HepG2 (cell line): ENCODE data around the gene SPOP. TPM values are rescaled to one million over a fixed set of nuclear protein-coding genes. Genes with fewer than 3 reads are reported as not detected.

Source experiments
- ATAC-seq: fragments of 200-7000 bp; cut with Tn5 transposase; 3 replicates; pipeline ENCODE4 v1.9.1; 2020; ENCODE audit warnings: mild to moderate bottlenecking, moderate library complexity
- BruUV-seq: library from RNA; stranded (reverse); fragments of 400-500 nt; replicated peaks from 2 replicates; lab custom pipeline; 2021; lab: Mats Ljungman, UMichigan
- CTCF ChIA-PET: fragments of 300-600 bp; formaldehyde crosslinking; extraction: SDS; loops from one replicate; lab custom pipeline; 2021; ENCODE audit warnings: low total read pairs, inconsistent platforms, low intra/inter-chr PET ratio; lab: Yijun Ruan, JAX
- POLR2A ChIA-PET: fragments of 350-600 bp; sonication (Branson Sonifier 250); formaldehyde crosslinking; loops from one replicate; lab custom pipeline; 2020; ENCODE audit warnings: antibody characterized with exemption, inconsistent platforms; lab: Yijun Ruan, JAX
- DNase-seq: peaks from one replicate; pipeline ENCODE4 v3.0.0-alpha.2; 2015; ENCODE audit warnings: low spot score
- FAIRE-seq: peaks from 3 replicates; lab custom pipeline; 2011; peaks lifted over from hg19 to GRCh38; lab: Jason Lieb, UNC
- H2AFZ ChIP-seq: one replicate; pipeline ENCODE4 v1.6.1; 2011; ENCODE audit warnings: low read length, inconsistent platforms
- H3K27ac ChIP-seq: fragments of 300-600 bp; 3 replicates; pipeline ENCODE4 v1.8.0; 2011; ENCODE audit warnings: mixed run types, mild to moderate bottlenecking, mixed read lengths, low read length, inconsistent platforms; ENCODE audit not compliant: insufficient read depth; ENCODE audit errors: extremely low read length
- H3K27me3 ChIP-seq, 2 experiments: fragments of 200-600 bp in 1 of 2; 2 replicates in 1 of 2; 3 replicates in 1 of 2; pipeline versions ENCODE4 v1.6.0 to v1.8.0; 2011; ENCODE audit warnings: low read length in 2 of 2, mild to moderate bottlenecking in 2 of 2, moderate library complexity in 2 of 2, inconsistent platforms in 1 of 2; ENCODE audit not compliant: insufficient read depth in 2 of 2, control insufficient read depth in 1 of 2
- H3K36me3 ChIP-seq, 2 experiments: fragments of 200-600 bp in 1 of 2; replicated peaks in 1 of 2; 2 replicates in 1 of 2; 3 replicates in 1 of 2; pipeline versions ENCODE4 v1.5.1 to v1.8.0; 2011; ENCODE audit warnings: low read length in 2 of 2, inconsistent platforms in 1 of 2; ENCODE audit not compliant: insufficient read depth in 2 of 2, control insufficient read depth in 1 of 2
- H3K4me1 ChIP-seq: 2 replicates; pipeline ENCODE4 v1.5.1; 2012; ENCODE audit warnings: low read length, inconsistent platforms; ENCODE audit not compliant: insufficient read depth
- H3K4me2 ChIP-seq: 2 replicates; pipeline ENCODE4 v1.6.0; 2011; ENCODE audit warnings: low read depth, low read length, inconsistent platforms
- H3K4me3 ChIP-seq, 3 experiments: fragments of 200-600 bp in 1 of 3; sonication (generic), shearing (Covaris generic) in 1 of 3; replicated peaks in 1 of 3; 2 replicates each; pipeline ENCODE4 v1.5.1; 2011 to 2016; ENCODE audit warnings: low read length in 3 of 3, inconsistent platforms in 2 of 3, low read depth in 2 of 3, mild to moderate bottlenecking in 2 of 3, control low read depth in 1 of 3, mixed read lengths in 1 of 3; ENCODE audit not compliant: insufficient read depth in 1 of 3
- H3K79me2 ChIP-seq: one replicate; pipeline ENCODE4 v1.6.1; 2011; ENCODE audit warnings: low read length, inconsistent platforms; ENCODE audit not compliant: insufficient read depth
- H3K9ac ChIP-seq: 2 replicates; pipeline ENCODE4 v1.6.0; 2011; ENCODE audit warnings: mild to moderate bottlenecking, low read depth, low read length, inconsistent platforms; ENCODE audit not compliant: insufficient read depth
- H3K9me3 ChIP-seq: 2 replicates; pipeline ENCODE4 v1.5.1; 2012; ENCODE audit warnings: mild to moderate bottlenecking, low read length
- H4K20me1 ChIP-seq: 2 replicates; pipeline ENCODE4 v1.6.0; 2011; ENCODE audit warnings: inconsistent platforms, mild to moderate bottlenecking, low read length, moderate library complexity; ENCODE audit not compliant: insufficient read depth
- ETV5 ChIP-seq: IDR thresholded peaks from 2 replicates; pipeline ENCODE4 v1.6.1; 2018; ENCODE audit warnings: missing biosample characterization, missing genetic modification reagents, inconsistent platforms, borderline replicate concordance
- HNF4A ChIP-seq: sonication (generic); formaldehyde crosslinking; IDR thresholded peaks from 2 replicates; pipeline ENCODE4 v1.4.0; 2020; ENCODE audit warnings: missing genetic modification reagents
- LCORL ChIP-seq, 2 experiments: fragments of 450-650 bp in 1 of 2; sonication (generic) in 1 of 2; formaldehyde crosslinking in 1 of 2; IDR thresholded peaks; 2 replicates each; pipeline versions ENCODE4 v1.5.0 to v1.6.1; 2017 to 2020; ENCODE audit warnings: antibody characterized with exemption in 1 of 2, missing genetic modification reagents in 1 of 2
- NKX3-1 ChIP-seq: sonication (generic); formaldehyde crosslinking; IDR thresholded peaks from 2 replicates; pipeline ENCODE4 v1.5.0; 2020; ENCODE audit warnings: missing genetic modification reagents
- NR3C1 ChIP-seq: sonication (generic); formaldehyde crosslinking; IDR thresholded peaks from 2 replicates; pipeline ENCODE4 v1.4.0; 2020; ENCODE audit warnings: missing genetic modification reagents
- POLR2AphosphoS5 ChIP-seq: IDR thresholded peaks from 2 replicates; pipeline ENCODE4 v1.6.1; 2012; ENCODE audit warnings: low read depth, low read length
- SOX13 ChIP-seq, 3 experiments: fragments of 450-650 bp in 1 of 3; sonication (generic) in 1 of 3; formaldehyde crosslinking in 1 of 3; IDR thresholded peaks in 2 of 3; conservative IDR thresholded peaks in 1 of 3; 2 replicates each; pipeline versions ENCODE4 v1.5.0 to v1.6.1; 2016 to 2020; ENCODE audit warnings: antibody characterized with exemption in 1 of 3, mild to moderate bottlenecking in 1 of 3, missing compliant biosample characterization in 1 of 3, missing genetic modification reagents in 1 of 3, moderate library complexity in 1 of 3
- TOE1 ChIP-seq: sonication (generic); formaldehyde crosslinking; IDR thresholded peaks from 2 replicates; pipeline ENCODE4 v1.4.0; 2020; ENCODE audit warnings: mild to moderate bottlenecking, missing genetic modification reagents
- ZNF230 ChIP-seq: sonication (generic); formaldehyde crosslinking; IDR thresholded peaks from 2 replicates; pipeline ENCODE4 v1.4.0; 2020; ENCODE audit warnings: mild to moderate bottlenecking, missing genetic modification reagents
- ZNF33B ChIP-seq: sonication (generic); formaldehyde crosslinking; IDR thresholded peaks from 2 replicates; pipeline ENCODE4 v1.5.1; 2020; ENCODE audit warnings: mild to moderate bottlenecking, missing genetic modification reagents
- ZNF577 ChIP-seq: sonication (generic); formaldehyde crosslinking; IDR thresholded peaks from 2 replicates; pipeline ENCODE4 v1.4.0; 2020; ENCODE audit warnings: mild to moderate bottlenecking, low read depth, missing genetic modification reagents, borderline replicate concordance
- WGBS: methylation state at CpG from one replicate; pipeline ENCODE4 v1.1.6; 2017; ENCODE audit warnings: low lambda C conversion rate; 5-methylcytosine and 5-hydroxymethylcytosine counted together
- in situ Hi-C: cut with HindIII; loops from 2 replicates; pipeline ENCODE4 v1.10.0; 2017; ENCODE audit warnings: low pct_unique_long_range_greater_than_20kb; ENCODE audit not compliant: extremely low pct_ligation_motif_present
- intact Hi-C: fragments of 100-400 bp; cut with micrococcal nuclease; formaldehyde crosslinking; loops from one replicate; pipeline ENCODE4 v1.10.0; 2022; ENCODE audit not compliant: unreplicated experiment
- polyA plus RNA-seq, 8 experiments: library from polyadenylated mRNA; depleted of rRNA in 3 of 8; stranded (reverse) in 7 of 8; unstranded in 1 of 8; fragments of >200 nt; fragmentation: Illumina TruSeq in 4 of 8; extraction: Trizol in 4 of 8; gene quantifications; 2 replicates each; pipeline versions ENCODE4 v1.2.1 to v1.2.3, GENCODE V29; 2011 to 2016; ENCODE audit warnings: low read depth in 4 of 8, missing spikeins in 1 of 8, mixed read lengths in 1 of 8; ENCODE audit not compliant: insufficient read depth in 1 of 8
- total RNA-seq, 5 experiments: library from RNA; depleted of rRNA; stranded (reverse); fragments of >200 nt; fragmentation: Illumina TruSeq; extraction: Trizol; gene quantifications; 2 replicates each; pipeline ENCODE4 v1.2.3, GENCODE V29; 2016; ENCODE audit warnings: low read depth in 1 of 5
- TF ChIP-seq, protein P1 (sequence below): sonication (generic); formaldehyde crosslinking; IDR thresholded peaks from 2 replicates; pipeline ENCODE4 v1.4.0; 2020; ENCODE audit warnings: missing genetic modification reagents, mild to moderate bottlenecking, borderline replicate concordance
- TF ChIP-seq, protein P2 (sequence below): sonication (generic); formaldehyde crosslinking; IDR thresholded peaks from 2 replicates; pipeline ENCODE4 v1.4.0; 2020; ENCODE audit warnings: missing genetic modification reagents
- TF ChIP-seq, protein P3 (sequence below): sonication (generic); formaldehyde crosslinking; IDR thresholded peaks from 2 replicates; pipeline ENCODE4 v1.4.0; 2020; ENCODE audit warnings: missing genetic modification reagents; ENCODE audit errors: not compliant biosample characterization
- TF ChIP-seq, protein P4 (sequence below): sonication (generic); formaldehyde crosslinking; IDR thresholded peaks from 2 replicates; pipeline ENCODE4 v1.5.0; 2020; ENCODE audit warnings: missing genetic modification reagents

The SPOP gene
- total and polyA plus RNA-seq, 2 of the 13 experiments (the other 11 are each of a cell fraction or from before 2014, with no cell fraction given), result 52.8 to 60.8 TPM

DNA sequence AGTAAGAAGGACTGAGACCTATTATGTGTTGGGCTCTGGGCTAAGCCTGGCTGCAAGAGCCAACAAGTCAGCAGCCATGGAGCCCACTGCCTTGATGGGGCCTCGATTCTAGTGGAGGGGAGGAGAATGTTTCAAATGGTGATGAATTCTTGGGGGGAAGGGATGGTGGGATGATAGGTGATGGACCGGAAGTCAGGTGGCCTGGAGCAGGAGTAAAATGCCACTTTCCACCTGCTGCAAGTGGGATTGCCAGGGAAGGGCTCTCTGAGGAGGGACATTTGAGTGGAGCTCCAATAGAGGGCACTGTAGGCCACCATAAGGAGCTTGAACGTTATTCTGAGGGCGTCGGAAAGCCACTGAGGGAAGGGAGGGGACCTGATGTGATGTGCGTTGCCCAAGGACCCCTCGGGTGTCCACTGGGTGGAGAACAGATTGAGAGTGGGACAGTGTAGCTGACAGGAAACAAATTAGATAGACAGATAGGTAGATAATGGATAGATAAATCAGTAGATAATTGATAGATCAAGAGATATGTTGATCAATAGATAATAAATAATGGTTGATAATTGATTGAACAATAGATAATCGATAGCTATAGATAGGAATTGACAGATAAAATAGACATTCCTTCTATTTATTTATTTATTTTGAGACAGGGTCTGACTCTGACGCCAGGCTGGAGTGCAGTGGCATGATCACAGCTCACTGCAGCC is 120.4 kb downstream of the SPOP start:
- FAIRE-seq, result peak; percentile 86
- no peak overlapping the region for H3K4me2 ChIP-seq
- TF ChIP-seq, protein P1, sequence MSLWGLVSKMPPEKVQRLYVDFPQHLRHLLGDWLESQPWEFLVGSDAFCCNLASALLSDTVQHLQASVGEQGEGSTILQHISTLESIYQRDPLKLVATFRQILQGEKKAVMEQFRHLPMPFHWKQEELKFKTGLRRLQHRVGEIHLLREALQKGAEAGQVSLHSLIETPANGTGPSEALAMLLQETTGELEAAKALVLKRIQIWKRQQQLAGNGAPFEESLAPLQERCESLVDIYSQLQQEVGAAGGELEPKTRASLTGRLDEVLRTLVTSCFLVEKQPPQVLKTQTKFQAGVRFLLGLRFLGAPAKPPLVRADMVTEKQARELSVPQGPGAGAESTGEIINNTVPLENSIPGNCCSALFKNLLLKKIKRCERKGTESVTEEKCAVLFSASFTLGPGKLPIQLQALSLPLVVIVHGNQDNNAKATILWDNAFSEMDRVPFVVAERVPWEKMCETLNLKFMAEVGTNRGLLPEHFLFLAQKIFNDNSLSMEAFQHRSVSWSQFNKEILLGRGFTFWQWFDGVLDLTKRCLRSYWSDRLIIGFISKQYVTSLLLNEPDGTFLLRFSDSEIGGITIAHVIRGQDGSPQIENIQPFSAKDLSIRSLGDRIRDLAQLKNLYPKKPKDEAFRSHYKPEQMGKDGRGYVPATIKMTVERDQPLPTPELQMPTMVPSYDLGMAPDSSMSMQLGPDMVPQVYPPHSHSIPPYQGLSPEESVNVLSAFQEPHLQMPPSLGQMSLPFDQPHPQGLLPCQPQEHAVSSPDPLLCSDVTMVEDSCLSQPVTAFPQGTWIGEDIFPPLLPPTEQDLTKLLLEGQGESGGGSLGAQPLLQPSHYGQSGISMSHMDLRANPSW, result no peak
- TF ChIP-seq LCORL (IDR thresholded peaks at IDR 0.05), result no peak
- 0 out of 2 replicates have a peak, but pooled peaks have one; percentile 22 for TF ChIP-seq LCORL (CRISPR knock-in tag; IDR thresholded peaks at IDR 0.05)
- TF ChIP-seq NKX3-1 (CRISPR knock-in tag), result no peak
- TF ChIP-seq, protein P2, sequence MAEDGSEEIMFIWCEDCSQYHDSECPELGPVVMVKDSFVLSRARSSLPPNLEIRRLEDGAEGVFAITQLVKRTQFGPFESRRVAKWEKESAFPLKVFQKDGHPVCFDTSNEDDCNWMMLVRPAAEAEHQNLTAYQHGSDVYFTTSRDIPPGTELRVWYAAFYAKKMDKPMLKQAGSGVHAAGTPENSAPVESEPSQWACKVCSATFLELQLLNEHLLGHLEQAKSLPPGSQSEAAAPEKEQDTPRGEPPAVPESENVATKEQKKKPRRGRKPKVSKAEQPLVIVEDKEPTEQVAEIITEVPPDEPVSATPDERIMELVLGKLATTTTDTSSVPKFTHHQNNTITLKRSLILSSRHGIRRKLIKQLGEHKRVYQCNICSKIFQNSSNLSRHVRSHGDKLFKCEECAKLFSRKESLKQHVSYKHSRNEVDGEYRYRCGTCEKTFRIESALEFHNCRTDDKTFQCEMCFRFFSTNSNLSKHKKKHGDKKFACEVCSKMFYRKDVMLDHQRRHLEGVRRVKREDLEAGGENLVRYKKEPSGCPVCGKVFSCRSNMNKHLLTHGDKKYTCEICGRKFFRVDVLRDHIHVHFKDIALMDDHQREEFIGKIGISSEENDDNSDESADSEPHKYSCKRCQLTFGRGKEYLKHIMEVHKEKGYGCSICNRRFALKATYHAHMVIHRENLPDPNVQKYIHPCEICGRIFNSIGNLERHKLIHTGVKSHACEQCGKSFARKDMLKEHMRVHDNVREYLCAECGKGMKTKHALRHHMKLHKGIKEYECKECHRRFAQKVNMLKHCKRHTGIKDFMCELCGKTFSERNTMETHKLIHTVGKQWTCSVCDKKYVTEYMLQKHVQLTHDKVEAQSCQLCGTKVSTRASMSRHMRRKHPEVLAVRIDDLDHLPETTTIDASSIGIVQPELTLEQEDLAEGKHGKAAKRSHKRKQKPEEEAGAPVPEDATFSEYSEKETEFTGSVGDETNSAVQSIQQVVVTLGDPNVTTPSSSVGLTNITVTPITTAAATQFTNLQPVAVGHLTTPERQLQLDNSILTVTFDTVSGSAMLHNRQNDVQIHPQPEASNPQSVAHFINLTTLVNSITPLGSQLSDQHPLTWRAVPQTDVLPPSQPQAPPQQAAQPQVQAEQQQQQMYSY (CRISPR knock-in tag), result no peak
- no peak for TF ChIP-seq ZNF33B (CRISPR knock-in tag)
- TF ChIP-seq, protein P3, sequence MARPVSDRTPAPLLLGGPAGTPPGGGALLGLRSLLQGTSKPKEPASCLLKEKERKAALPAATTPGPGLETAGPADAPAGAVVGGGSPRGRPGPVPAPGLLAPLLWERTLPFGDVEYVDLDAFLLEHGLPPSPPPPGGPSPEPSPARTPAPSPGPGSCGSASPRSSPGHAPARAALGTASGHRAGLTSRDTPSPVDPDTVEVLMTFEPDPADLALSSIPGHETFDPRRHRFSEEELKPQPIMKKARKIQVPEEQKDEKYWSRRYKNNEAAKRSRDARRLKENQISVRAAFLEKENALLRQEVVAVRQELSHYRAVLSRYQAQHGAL (CRISPR knock-in tag), result no peak
- TF ChIP-seq SOX13 (IDR thresholded peaks at IDR 0.05), result no peak
- TF ChIP-seq SOX13 (CRISPR knock-in tag; conservative IDR thresholded peaks at IDR 0.05 in 1 of 2, IDR thresholded peaks at IDR 0.05 in 1 of 2), result no peak
- TF ChIP-seq ETV5 (CRISPR knock-in tag), result peak; percentile 11; the same call in 1 of the 2 replicates
- TF ChIP-seq, protein P4, sequence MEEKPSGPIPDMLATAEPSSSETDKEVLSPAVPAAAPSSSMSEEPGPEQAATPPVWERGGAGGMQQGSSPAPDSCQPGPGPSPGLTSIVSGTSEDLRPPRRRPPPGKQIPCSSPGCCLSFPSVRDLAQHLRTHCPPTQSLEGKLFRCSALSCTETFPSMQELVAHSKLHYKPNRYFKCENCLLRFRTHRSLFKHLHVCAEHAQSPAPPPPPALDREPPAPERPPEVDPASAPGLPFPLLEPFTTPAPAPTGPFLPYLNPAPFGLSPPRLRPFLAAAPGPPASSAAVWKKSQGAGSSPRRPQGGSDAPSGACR (CRISPR knock-in tag), result no peak
- no peak for TF ChIP-seq ZNF577 (CRISPR knock-in tag)
- TF ChIP-seq POLR2AphosphoS5, result no peak
- no peak for TF ChIP-seq ZNF230 (CRISPR knock-in tag)
- no peak for TF ChIP-seq TOE1
- no peak for TF ChIP-seq NR3C1 (CRISPR knock-in tag)
- TF ChIP-seq HNF4A (CRISPR knock-in tag), result no peak

More for the DNA sequence above, 120.4 kb downstream of the SPOP start:
- no peaks in the 10 kb centered on the region for H3K79me2 ChIP-seq
- no peak overlapping the region for H3K4me3 ChIP-seq
- H3K4me1 ChIP-seq, result peaks cover 37% of the 10 kb centered on the region
- peak; percentile 73 for DNase-seq
- WGBS, result 3% methylated on average over 9 of the region's 9 CpGs
- no peaks in the 10 kb centered on the region for H4K20me1 ChIP-seq
- H3K9me3 ChIP-seq, result no peaks in the 10 kb centered on the region
- no peak overlapping the region for H3K27ac ChIP-seq
- H3K27me3 ChIP-seq, result peaks cover 9 to 28% of the 10 kb centered on the region in 2 experiments
- peak; percentile 48 for ATAC-seq
- intact Hi-C loops, result loop anchor here (1.0 to 10.0 kb wide), 3 partner anchors 43 to 243 kb away; no protein-coding TSS in a partner anchor
- no TSS peak for BruUV-seq
- ChIA-PET CTCF (interaction anchor here (0.8 to 3.8 kb wide), 9 partner anchors 10 to 293 kb away, joined by 3 to 75 read pairs (median 5); no protein-coding TSS in a partner anchor), POLR2A (interaction anchor here (1.0 kb wide), 2 partner anchors 60 to 143 kb away, joined by 3 to 6 read pairs; partner anchors contain the start of gene PHB1)
- H3K36me3 ChIP-seq, result no peaks in the 10 kb centered on the region
- in situ Hi-C loops, result no loop called here
- H3K9ac ChIP-seq, result no peak overlapping the region
- no peak overlapping the region for H2AFZ ChIP-seq
